ENCODE results near the gene ZC2HC1B. TPM values are rescaled to one million over a fixed set of nuclear protein-coding genes. Genes with fewer than 3 reads are reported as not detected.

ZC2HC1B gene
- total and polyA plus RNA-seq, 2 experiments from 2014 or later: not detected

- Histone ChIP-seq H3K4me3 (no peak overlapping the region), H3K27me3 (no peaks in the 10 kb centered on the region), H3K79me2 (no peaks in the 10 kb centered on the region), H3K36me3 (replicated peaks; ENCODE audit: insufficient read depth, low read depth) (no peaks in the 10 kb centered on the region), H2AFZ (no peak overlapping the region), H3K4me1 (ENCODE audit: insufficient read depth) (peaks cover 18% of the 10 kb centered on the region), H3K9me3 (ENCODE audit: low read depth) (no peaks in the 10 kb centered on the region), H3K4me2 (peak overlapping the region; percentile 46), H4K20me1 (ENCODE audit: insufficient read depth, poor library complexity, severe bottlenecking) (no peaks in the 10 kb centered on the region), H3K9me2 (replicated peaks; ENCODE audit: insufficient read depth) (no peaks in the 10 kb centered on the region), H3K27ac (peak overlapping the region; percentile 2)
- WGBS (ENCODE audit: low lambda C conversion rate, missing lambda C conversion rate): 84% methylated on average over 1 of the region's 1 CpG
- TF ChIP-seq EZH2 (IDR thresholded peaks at IDR 0.05; ENCODE audit: borderline replicate concordance): no peak
- TF ChIP-seq CTCF (IDR thresholded peaks at IDR 0.05; ENCODE audit: poor library complexity): no peak
- no peak for TF ChIP-seq EZH2phosphoT487 (IDR thresholded peaks at IDR 0.05; ENCODE audit: low read depth, severe bottlenecking, unreplicated experiment)
- DNase-seq (ENCODE audit: low spot score): no peak
Observed at GRCh38 chr6:143949535-143949934, 85.3 kb downstream of the ZC2HC1B start.

GRCh38 chr6:143949962-143950361, 85.7 kb downstream of the ZC2HC1B start:
- peak overlapping the region; percentile 46 for H3K4me2 ChIP-seq
- H4K20me1 ChIP-seq (ENCODE audit: insufficient read depth, poor library complexity, severe bottlenecking): no peaks in the 10 kb centered on the region
- no peaks in the 10 kb centered on the region for H3K9me2 ChIP-seq (replicated peaks; ENCODE audit: insufficient read depth)
- H3K4me1 ChIP-seq (ENCODE audit: insufficient read depth): peaks cover 18% of the 10 kb centered on the region
- peak overlapping the region; percentile 2 for H3K27ac ChIP-seq
- no peaks in the 10 kb centered on the region for H3K27me3 ChIP-seq
- H3K36me3 ChIP-seq (replicated peaks; ENCODE audit: insufficient read depth, low read depth): no peaks in the 10 kb centered on the region
- H3K9me3 ChIP-seq (ENCODE audit: low read depth): no peaks in the 10 kb centered on the region
- no peak for DNase-seq (ENCODE audit: low spot score)
- no peak overlapping the region for H2AFZ ChIP-seq
- no peaks in the 10 kb centered on the region for H3K79me2 ChIP-seq
- no peak overlapping the region for H3K4me3 ChIP-seq
- 76% methylated on average over 9 of the region's 9 CpGs for WGBS (ENCODE audit: low lambda C conversion rate, missing lambda C conversion rate)
- TF ChIP-seq EZH2phosphoT487 (IDR thresholded peaks at IDR 0.05; ENCODE audit: low read depth, severe bottlenecking, unreplicated experiment): no peak
- no peak for TF ChIP-seq CTCF (IDR thresholded peaks at IDR 0.05; ENCODE audit: poor library complexity)
- TF ChIP-seq EZH2 (IDR thresholded peaks at IDR 0.05; ENCODE audit: borderline replicate concordance): no peak

GRCh38 chr6:143950875-143951274, 86.6 kb downstream of the ZC2HC1B start:
- H3K79me2 ChIP-seq: no peaks in the 10 kb centered on the region
- WGBS (ENCODE audit: low lambda C conversion rate, missing lambda C conversion rate): 31% methylated on average over 3 of the region's 3 CpGs
- no peak overlapping the region for H2AFZ ChIP-seq
- peak overlapping the region; percentile 30 for H3K4me2 ChIP-seq
- peak; percentile 28 for DNase-seq (ENCODE audit: low spot score)
- no peaks in the 10 kb centered on the region for H3K9me2 ChIP-seq (replicated peaks; ENCODE audit: insufficient read depth)
- no peaks in the 10 kb centered on the region for H3K36me3 ChIP-seq (replicated peaks; ENCODE audit: insufficient read depth, low read depth)
- H3K4me1 ChIP-seq (ENCODE audit: insufficient read depth): peaks cover 18% of the 10 kb centered on the region
- no peaks in the 10 kb centered on the region for H3K27me3 ChIP-seq
- no peaks in the 10 kb centered on the region for H4K20me1 ChIP-seq (ENCODE audit: insufficient read depth, poor library complexity, severe bottlenecking)
- peak overlapping the region; percentile 58 for H3K27ac ChIP-seq
- H3K9me3 ChIP-seq (ENCODE audit: low read depth): no peaks in the 10 kb centered on the region
- H3K4me3 ChIP-seq: no peak overlapping the region
- no peak for TF ChIP-seq EZH2phosphoT487 (IDR thresholded peaks at IDR 0.05; ENCODE audit: low read depth, severe bottlenecking, unreplicated experiment)
- no peak for TF ChIP-seq CTCF (IDR thresholded peaks at IDR 0.05; ENCODE audit: poor library complexity)
